22Rv1 (cell line): ENCODE data around the gene PUM2.

Source experiments
- ZFX ChIP-seq: fragments of 450-650 bp; IDR thresholded peaks from 2 replicates; pipeline ENCODE4 v1.6.1; 2017; ENCODE audit warnings: antibody characterized with exemption, borderline replicate concordance
- TF ChIP-seq, protein P1 (sequence below): fragments of 450-650 bp; IDR thresholded peaks from 2 replicates; pipeline ENCODE4 v1.5.1; 2017; ENCODE audit warnings: mild to moderate bottlenecking

DNA sequence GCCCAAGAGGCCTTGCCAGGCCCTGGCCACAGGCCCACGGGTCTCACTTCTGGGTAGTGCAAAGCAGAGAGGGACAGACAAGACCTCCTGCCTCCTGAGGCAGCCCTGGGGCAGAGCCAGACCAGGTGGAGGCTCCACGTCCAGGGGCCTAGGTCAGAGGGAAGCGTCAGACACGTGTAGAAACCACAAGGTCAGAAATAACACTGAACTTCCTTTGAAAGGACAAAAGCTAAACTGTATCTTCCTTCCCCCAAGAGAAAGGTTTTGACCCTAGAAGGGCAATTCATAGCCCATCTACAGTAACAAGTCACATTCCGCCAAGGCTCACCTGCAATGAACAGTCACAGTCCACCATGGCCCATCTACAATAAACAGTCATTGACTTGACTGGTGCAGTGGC is 143.6 kb downstream of the PUM2 start:
- TF ChIP-seq, protein P1, sequence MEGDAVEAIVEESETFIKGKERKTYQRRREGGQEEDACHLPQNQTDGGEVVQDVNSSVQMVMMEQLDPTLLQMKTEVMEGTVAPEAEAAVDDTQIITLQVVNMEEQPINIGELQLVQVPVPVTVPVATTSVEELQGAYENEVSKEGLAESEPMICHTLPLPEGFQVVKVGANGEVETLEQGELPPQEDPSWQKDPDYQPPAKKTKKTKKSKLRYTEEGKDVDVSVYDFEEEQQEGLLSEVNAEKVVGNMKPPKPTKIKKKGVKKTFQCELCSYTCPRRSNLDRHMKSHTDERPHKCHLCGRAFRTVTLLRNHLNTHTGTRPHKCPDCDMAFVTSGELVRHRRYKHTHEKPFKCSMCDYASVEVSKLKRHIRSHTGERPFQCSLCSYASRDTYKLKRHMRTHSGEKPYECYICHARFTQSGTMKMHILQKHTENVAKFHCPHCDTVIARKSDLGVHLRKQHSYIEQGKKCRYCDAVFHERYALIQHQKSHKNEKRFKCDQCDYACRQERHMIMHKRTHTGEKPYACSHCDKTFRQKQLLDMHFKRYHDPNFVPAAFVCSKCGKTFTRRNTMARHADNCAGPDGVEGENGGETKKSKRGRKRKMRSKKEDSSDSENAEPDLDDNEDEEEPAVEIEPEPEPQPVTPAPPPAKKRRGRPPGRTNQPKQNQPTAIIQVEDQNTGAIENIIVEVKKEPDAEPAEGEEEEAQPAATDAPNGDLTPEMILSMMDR, result no peak
- no peak for TF ChIP-seq ZFX
